NCI-H2081 (cell line): ENCODE results near the gene NNAT.
"Not testable (repeated sequence)": the region's sequence is repeated elsewhere in the genome, so short reads cannot be mapped to it uniquely, and the experiment has no call there.

Source experiments
- DNase-seq, 2 experiments: peaks; one replicate each; lab custom pipeline; 2025; lab: John Stamatoyannopoulos, UW

NNAT gene

GRCh38 chr20:37521061-37521771 lies at the start of gene NNAT:
TSS of gene NNAT (plus strand) at chr20:37521250. CDS start at chr20:37521332, 82 bp downstream.
- DNase-seq = no peak

- DNase-seq = no peak
Observed at GRCh38 chr20:37471741-37472235, 49.3 kb upstream of the NNAT start.

- not testable (repeated sequence) for DNase-seq
Observed at GRCh38 chr20:37472435-37472834, 48.6 kb upstream of the NNAT start.

GRCh38 chr20:37473249-37474000 lies 47.6 kb upstream of the NNAT start:
- DNase-seq = no peak

- no peak for DNase-seq
Observed at GRCh38 chr20:37474386-37474785, 46.7 kb upstream of the NNAT start.

GRCh38 chr20:37475252-37475651 lies 45.8 kb upstream of the NNAT start:
- DNase-seq = no peak

GRCh38 chr20:37477041-37477440 lies 44.0 kb upstream of the NNAT start:
- DNase-seq = no peak

GRCh38 chr20:37479266-37479665 lies 41.8 kb upstream of the NNAT start:
- DNase-seq = no peak

- no peak for DNase-seq
Observed at GRCh38 chr20:37479925-37480691, 40.9 kb upstream of the NNAT start.

GRCh38 chr20:37480919-37481318 lies 40.1 kb upstream of the NNAT start:
- DNase-seq = no peak

GRCh38 chr20:37481610-37482009 lies 39.4 kb upstream of the NNAT start:
- DNase-seq = no peak

- no peak for DNase-seq
Observed at GRCh38 chr20:37484331-37484730, 36.7 kb upstream of the NNAT start.

- DNase-seq = not testable (repeated sequence)
Observed at GRCh38 chr20:37486209-37486608, 34.8 kb upstream of the NNAT start.

- DNase-seq = no peak
Observed at GRCh38 chr20:37490663-37491350, 30.2 kb upstream of the NNAT start.

- no peak for DNase-seq
Observed at GRCh38 chr20:37492096-37492625, 28.9 kb upstream of the NNAT start.

GRCh38 chr20:37492945-37493344 lies 28.1 kb upstream of the NNAT start:
- DNase-seq = no peak

GRCh38 chr20:37494301-37494700 lies 26.7 kb upstream of the NNAT start:
- DNase-seq = no peak

GRCh38 chr20:37494796-37495195 lies 26.3 kb upstream of the NNAT start:
- no peak for DNase-seq

GRCh38 chr20:37498066-37498665 lies 22.9 kb upstream of the NNAT start:
- peak in 1 of 2 experiments; percentile 44 for DNase-seq

GRCh38 chr20:37500311-37500710 lies 20.7 kb upstream of the NNAT start:
- DNase-seq = no peak

GRCh38 chr20:37501940-37502339 lies 19.1 kb upstream of the NNAT start:
- no peak for DNase-seq
